ENCODE measurements around the gene PITRM1. TPM values are rescaled to one million over a fixed set of nuclear protein-coding genes. Genes with fewer than 3 reads are reported as not detected.

The PITRM1 gene
- total RNA-seq, 1 donor from 2014 or later, result 65.8 TPM

- peaks cover 2% of the 10 kb centered on the region for H3K9me3 Mint-ChIP-seq (ENCODE audit: unreplicated experiment)
- no peak for TF ChIP-seq CTCF (IDR thresholded peaks at IDR 0.05; ENCODE audit: partially characterized antibody, unreplicated experiment)
- peaks cover 4% of the 10 kb centered on the region for H3K27me3 Mint-ChIP-seq (ENCODE audit: unreplicated experiment)
- DNase-seq, result no peak
- no peaks in the 10 kb centered on the region for H3K36me3 Mint-ChIP-seq (ENCODE audit: unreplicated experiment)
- H3K4me1 Mint-ChIP-seq (ENCODE audit: low read depth, unreplicated experiment), result peaks cover 18% of the 10 kb centered on the region
- peak overlapping the region; percentile 39 for H3K4me3 Mint-ChIP-seq (ENCODE audit: unreplicated experiment)
- H3K27ac Mint-ChIP-seq (ENCODE audit: unreplicated experiment), result peak overlapping the region; percentile 70
Observed at GRCh38 chr10:3127921-3128320, 44.7 kb downstream of the PITRM1 start.

DNA sequence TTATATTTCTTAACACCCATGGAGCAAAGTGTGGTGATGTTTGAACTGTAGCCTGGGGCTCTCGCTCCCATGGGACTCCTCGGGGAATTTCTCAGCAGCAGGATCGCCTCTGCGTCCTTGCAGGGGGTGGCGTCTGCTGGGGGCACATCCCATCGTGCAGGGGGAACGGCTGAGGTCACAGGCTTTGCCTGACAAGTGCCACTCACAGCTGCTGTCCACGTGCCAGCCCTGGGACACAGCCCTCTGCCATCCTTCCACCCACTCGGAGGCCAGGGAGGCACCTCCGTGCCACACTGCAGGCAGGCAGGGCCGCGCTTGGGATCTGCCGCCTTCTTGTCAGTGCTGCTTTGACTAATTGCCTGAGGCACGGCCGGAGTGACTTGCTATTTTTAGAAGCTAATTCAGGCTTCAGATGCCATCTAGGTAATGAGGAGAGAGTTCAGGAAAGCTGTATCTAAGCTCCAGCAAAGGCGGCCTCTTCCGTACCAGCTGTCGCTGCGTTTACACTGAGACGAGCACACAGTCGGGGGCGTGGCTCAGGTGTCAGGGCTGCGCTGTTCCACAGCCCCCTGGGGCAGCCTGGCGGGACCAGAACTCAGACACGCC lies 45.7 kb downstream of the PITRM1 start:
- Mint-ChIP-seq H3K27ac (ENCODE audit: unreplicated experiment) (peak overlapping the region; percentile 64), H3K27me3 (ENCODE audit: unreplicated experiment) (peaks cover 4% of the 10 kb centered on the region), H3K36me3 (ENCODE audit: unreplicated experiment) (no peaks in the 10 kb centered on the region), H3K9me3 (ENCODE audit: unreplicated experiment) (peaks cover 2% of the 10 kb centered on the region), H3K4me1 (ENCODE audit: low read depth, unreplicated experiment) (peaks cover 18% of the 10 kb centered on the region), H3K4me3 (ENCODE audit: unreplicated experiment) (peak overlapping the region; percentile 67)
- DNase-seq, result peak; percentile 67
- TF ChIP-seq CTCF (IDR thresholded peaks at IDR 0.05; ENCODE audit: partially characterized antibody, unreplicated experiment), result no peak

GRCh38 chr10:3126249-3126648 lies 46.3 kb downstream of the PITRM1 start:
- Mint-ChIP-seq H3K27ac (ENCODE audit: unreplicated experiment) (peak overlapping the region; percentile 64), H3K4me1 (ENCODE audit: low read depth, unreplicated experiment) (peaks cover 18% of the 10 kb centered on the region), H3K4me3 (ENCODE audit: unreplicated experiment) (no peak overlapping the region), H3K27me3 (ENCODE audit: unreplicated experiment) (peaks cover 4% of the 10 kb centered on the region), H3K36me3 (ENCODE audit: unreplicated experiment) (no peaks in the 10 kb centered on the region), H3K9me3 (ENCODE audit: unreplicated experiment) (peaks cover 2% of the 10 kb centered on the region)
- TF ChIP-seq CTCF (IDR thresholded peaks at IDR 0.05; ENCODE audit: partially characterized antibody, unreplicated experiment), result no peak
- no peak for DNase-seq

DNA sequence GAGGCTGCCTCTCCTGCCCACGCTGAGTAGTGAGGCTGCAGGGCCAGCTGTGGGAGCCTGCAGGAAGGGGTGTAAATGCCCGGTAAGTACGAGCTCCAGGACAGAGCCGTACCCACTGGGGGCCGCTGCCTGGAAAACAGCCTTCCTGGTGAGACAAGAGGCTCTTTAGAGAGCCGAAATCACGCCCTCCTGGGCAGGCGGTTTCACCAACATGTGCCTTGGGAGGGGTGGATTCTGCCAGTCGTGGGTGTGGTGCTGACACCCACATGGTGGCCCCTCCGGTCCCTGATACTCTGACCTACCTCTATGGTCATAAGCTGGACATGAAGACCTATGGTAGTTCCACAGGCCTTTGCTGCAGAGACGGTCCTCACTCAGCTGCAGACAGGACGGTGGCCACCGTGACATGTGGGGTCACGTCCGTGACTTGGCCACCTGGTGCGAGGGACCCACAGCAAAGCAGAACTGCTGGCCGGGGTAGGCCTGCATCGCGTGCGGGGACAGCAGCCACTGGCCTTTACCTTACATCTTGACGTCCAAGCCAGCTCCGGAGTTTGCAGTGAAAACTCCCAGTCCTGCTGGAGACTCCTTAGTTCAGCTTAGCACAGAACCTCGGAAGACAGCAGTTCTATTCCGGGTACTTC lies 46.9 kb downstream of the PITRM1 start:
- no peak overlapping the region for H3K4me3 Mint-ChIP-seq (ENCODE audit: unreplicated experiment)
- TF ChIP-seq CTCF (IDR thresholded peaks at IDR 0.05; ENCODE audit: partially characterized antibody, unreplicated experiment), result no peak
- no peaks in the 10 kb centered on the region for H3K36me3 Mint-ChIP-seq (ENCODE audit: unreplicated experiment)
- peaks cover 4% of the 10 kb centered on the region for H3K27me3 Mint-ChIP-seq (ENCODE audit: unreplicated experiment)
- DNase-seq, result no peak
- peaks cover 18% of the 10 kb centered on the region for H3K4me1 Mint-ChIP-seq (ENCODE audit: low read depth, unreplicated experiment)
- H3K9me3 Mint-ChIP-seq (ENCODE audit: unreplicated experiment), result peaks cover 2% of the 10 kb centered on the region
- no peak overlapping the region for H3K27ac Mint-ChIP-seq (ENCODE audit: unreplicated experiment)

All from glutamatergic neuron (in vitro differentiated cells).